ENCODE results near the gene KDM4C.

Gene KDM4C

DNA sequence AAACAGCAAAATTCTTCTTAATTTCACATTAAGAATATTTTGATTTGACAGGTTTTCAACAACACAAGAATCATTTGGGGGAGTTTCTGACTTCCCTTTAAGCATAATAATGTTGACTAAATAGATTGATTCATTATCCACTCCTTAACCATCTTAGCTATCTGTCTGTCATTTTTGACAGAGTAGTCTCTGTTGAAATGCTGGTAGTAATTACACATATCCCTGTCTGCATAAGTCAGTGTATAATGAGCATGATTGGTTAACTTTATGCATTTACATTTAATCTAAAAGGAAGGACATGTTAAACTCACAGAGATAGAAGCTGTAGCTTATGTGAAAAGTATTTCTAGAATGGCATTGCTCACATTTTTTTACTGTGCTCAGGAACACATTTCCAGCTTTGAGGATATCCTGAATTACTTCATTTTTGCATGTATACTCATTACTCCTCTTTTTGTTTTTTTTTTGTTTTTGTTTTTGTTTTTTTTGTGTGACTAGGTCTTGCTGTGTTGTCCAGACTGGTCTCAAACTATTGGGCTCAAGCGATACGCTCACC lies 385.9 kb downstream of the KDM4C start:
- no peak for DNase-seq (ENCODE audit: low spot score)

GRCh38 chr9:7144265-7145046 lies 386.7 kb downstream of the KDM4C start:
- no peak for DNase-seq (ENCODE audit: low spot score)

DNA sequence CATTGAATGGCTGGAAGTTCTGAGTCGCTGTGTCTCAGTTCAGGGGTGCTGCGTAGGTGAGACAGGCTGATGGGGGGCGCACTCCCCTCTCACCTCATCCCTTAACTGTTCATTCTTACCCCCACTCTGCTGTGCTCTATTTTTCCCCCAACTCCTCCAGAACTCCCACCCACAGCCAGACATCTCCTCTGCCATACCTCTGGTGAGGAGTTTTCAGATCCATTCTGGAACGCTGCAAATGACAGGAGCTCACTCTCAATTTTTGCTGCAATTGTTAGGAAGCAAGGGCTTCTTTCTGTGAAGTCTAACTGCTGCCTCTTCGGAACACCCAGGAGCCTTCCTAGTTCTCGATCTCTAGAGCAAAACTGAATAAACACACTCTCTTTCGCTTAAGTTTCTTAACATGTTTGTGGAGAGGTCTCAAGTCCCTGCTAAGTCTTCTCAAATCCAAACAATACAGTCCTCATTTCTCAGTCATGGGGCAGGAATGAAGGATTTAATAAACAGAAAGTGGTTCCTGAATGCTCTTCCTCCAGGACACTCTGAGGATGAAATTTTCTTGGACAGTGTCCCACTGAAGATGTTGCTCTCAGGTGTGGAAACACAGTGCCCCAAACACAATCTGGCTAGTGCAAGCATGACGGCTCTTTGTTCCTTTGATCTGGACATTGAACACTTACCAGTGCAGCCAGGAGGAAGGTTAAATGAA lies 387.7 kb downstream of the KDM4C start:
- no peak for DNase-seq (ENCODE audit: low spot score)

DNA sequence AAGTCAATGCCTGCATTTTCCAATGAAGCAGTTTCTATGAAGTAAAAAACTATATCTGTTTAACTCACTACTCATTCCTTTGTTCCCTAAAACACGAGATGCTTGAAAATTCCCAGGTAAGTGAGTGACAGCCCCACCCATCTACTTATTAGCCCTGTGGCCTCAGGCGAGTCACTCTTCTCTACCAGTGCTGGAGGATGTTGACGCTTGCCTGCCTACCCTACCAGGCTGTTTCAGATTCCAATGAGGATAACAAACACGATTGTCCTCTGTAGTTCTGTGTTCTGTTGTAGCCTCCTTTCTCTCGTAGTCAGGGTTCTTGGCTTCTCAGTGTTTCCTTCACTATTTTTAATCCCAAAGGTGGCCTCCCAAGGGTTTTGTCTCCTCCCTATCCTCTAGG lies 388.8 kb downstream of the KDM4C start:
- no peak for DNase-seq (ENCODE audit: low spot score)

DNA sequence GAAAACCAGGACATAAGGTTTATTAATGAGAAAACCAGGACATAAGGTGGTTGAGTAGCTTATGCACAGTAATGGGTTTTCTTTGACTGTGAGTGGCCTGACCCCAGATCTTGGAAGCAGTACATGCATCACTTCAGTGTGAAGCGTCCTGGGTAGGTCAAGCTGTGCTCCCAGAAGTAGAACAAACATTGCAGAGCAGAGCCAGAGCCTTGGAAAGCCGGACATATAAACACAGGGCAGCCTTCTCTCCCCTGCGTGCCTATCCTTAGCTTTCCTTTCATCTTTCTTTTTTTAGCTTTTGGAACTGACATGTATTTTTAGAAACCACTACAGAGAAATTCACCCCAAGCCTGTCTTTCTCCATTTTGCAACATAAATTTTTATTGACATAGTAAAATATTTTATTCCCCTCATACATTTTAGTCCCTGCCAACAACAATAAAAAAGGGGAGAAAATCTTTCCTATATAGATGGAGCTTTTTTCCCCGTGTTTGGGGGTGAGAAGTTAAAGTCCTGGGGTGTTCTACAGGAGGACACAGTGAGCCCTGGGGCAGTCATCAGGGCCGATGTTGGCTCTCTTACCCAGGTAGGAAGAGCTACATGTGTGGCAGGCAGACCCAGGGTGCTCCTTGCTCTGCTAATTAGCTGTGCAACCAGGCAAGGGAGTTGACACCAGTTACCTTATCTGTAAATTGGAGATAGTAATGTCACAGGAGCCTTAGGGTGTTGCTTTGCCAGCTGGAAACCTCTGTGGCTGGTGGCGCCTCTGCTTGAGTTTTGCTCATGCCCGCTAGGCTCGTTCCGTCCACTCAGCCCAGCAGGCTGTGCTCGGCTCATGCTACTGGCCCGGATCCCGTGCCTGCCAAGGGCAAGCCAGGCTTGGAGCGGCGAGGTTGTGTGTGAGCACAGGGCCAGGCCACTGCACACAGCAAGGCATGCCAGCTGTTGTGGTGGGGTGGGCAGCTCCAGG lies 389.6 kb downstream of the KDM4C start:
- DNase-seq (ENCODE audit: low spot score) = no peak

- DNase-seq (ENCODE audit: low spot score) = no peak
These were observed 390.5 kb downstream of the KDM4C start for GRCh38 chr9:7148243-7148765.

GRCh38 chr9:7149258-7149657 lies 391.5 kb downstream of the KDM4C start:
- no peak for DNase-seq (ENCODE audit: low spot score)

GRCh38 chr9:7150153-7150890 lies 392.5 kb downstream of the KDM4C start:
- no peak for DNase-seq (ENCODE audit: low spot score)

- DNase-seq (ENCODE audit: low spot score) = no peak
These were observed 395.4 kb downstream of the KDM4C start for GRCh38 chr9:7153134-7153533.

- no peak for DNase-seq (ENCODE audit: low spot score)
These were observed 395.8 kb downstream of the KDM4C start for GRCh38 chr9:7153566-7153965.

DNA sequence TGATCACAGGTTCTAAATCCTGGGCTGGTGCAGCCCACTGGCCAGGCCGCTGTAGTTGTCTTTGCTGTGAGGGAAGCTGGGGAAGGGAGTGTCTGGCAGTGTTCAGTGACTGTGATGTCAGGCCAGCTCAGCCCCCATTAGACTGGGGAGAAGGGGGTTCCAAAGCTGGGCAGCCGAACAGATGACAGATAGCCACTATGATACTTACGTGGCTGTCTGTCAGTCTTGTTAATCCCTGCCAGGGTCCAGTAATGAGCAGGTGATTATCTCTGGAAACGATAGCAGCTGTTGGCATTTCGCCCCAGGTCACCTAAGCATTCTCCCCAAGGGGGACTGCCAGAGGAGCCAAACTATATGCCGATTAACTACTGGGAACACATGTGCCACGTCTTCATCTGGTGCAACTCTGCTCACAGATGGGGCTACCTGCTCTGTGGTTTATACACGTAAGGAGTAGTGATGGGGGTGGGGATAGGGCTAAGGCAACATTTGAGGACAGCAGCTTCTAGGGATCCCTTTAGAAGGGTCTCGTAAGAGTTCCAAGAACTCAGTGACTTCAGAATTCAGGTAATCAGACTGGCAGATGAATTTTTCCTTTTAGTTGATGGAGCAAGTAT lies 396.3 kb downstream of the KDM4C start:
- no peak for DNase-seq (ENCODE audit: low spot score)

DNA sequence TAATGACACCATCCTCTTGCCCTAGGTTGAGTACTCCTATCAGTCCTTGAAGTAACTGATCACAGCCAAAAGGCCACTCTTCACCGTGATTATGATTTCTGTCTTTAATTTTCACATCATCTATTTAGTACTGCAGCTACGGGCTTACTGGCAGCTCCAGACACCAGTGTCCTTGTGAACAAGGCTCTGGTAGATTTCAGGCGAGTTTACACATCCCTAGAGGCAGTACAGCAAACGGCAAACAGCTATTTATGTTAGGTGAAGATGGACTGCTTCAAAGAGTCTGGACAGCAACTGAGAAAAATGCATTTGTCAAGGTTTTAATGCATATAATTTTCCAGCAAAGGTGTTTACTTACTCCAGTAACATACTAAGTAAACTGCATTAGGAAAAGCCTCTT lies 396.9 kb downstream of the KDM4C start:
- no peak for DNase-seq (ENCODE audit: low spot score)

GRCh38 chr9:7161469-7161868 lies 403.7 kb downstream of the KDM4C start:
- DNase-seq (ENCODE audit: low spot score) = no peak

- no peak for DNase-seq (ENCODE audit: low spot score)
These were observed 406.2 kb downstream of the KDM4C start for GRCh38 chr9:7163932-7164331.

- no peak for DNase-seq (ENCODE audit: low spot score)
These were observed 406.9 kb downstream of the KDM4C start for GRCh38 chr9:7164440-7165330.

DNA sequence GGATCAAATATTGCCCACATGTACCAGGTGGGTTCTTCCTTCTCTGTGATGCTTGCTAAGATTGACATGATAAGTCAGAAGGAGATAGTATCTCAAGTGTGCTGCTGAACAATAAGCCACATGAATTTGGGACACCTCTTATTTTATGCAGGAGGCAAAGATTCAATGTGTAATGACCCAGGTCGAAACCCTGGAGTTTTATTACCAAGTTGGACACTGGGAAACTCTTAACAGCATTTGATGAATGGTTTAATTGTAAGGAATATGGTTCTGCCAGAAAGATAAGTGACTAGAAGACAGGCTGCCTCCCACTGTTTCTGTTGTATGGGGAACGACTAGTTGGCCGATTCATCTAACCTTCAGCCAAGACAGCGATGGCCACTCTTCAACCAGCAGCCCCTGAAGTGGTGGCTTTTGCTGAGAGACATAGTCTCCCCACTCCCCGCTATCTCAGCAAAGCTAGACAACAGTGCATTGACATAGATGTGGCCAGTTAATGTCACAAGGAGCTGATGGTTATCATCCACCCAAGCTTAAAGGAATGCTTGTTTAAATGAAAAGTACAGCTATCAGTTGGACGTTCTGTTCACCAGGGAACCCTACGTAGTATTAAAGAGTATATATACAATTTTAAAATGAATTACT lies 407.7 kb downstream of the KDM4C start:
- no peak for DNase-seq (ENCODE audit: low spot score)

DNA sequence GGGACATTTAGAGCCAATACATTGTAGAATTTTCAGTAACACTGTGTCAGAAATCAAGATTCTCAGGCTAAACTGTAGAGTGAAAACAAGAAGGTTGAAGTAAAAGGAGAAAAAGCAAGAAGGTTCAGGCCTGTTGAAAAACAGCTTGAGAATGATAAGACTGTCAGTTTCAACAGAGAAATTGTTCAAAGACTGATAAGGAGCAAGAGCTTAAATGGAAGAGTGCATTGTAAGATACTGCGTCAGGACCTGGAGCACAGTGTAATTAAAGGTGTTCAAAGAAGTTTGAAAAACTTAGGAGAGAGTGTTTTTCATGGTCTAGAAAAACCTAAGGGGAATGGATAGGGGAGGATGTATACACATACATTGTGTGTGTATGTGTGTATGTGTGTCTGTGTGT lies 408.3 kb downstream of the KDM4C start:
- DNase-seq (ENCODE audit: low spot score) = no peak

GRCh38 chr9:7169717-7170389 lies 412.1 kb downstream of the KDM4C start:
- DNase-seq (ENCODE audit: low spot score) = no peak

All from kidney capillary endothelial cell (primary cell).